Stomach smooth muscle (tissue), 2 donors: ENCODE data around the gene ATXN1.

ENCODE experiments used
- H3K27ac ChIP-seq: one replicate; pipeline ENCODE4 v1.7.0; 2013; ENCODE audit warnings: mild to moderate bottlenecking, low read length, inconsistent platforms
- H3K27me3 ChIP-seq, 2 donors: one replicate each; pipeline ENCODE4 v1.7.0; 2013; ENCODE audit warnings: low read length in 2 of 2; ENCODE audit not compliant: insufficient read depth in 2 of 2, control insufficient read depth in 1 of 2
- H3K36me3 ChIP-seq, 2 donors: one replicate each; pipeline ENCODE4 v1.7.0; 2013; ENCODE audit warnings: low read length in 2 of 2; ENCODE audit not compliant: control insufficient read depth in 2 of 2, insufficient read depth in 2 of 2
- H3K4me1 ChIP-seq: one replicate; pipeline ENCODE4 v1.7.0; 2013; ENCODE audit warnings: low read length; ENCODE audit not compliant: control insufficient read depth, insufficient read depth
- H3K4me3 ChIP-seq, 2 donors: one replicate each; pipeline ENCODE4 v1.7.0; 2013; ENCODE audit warnings: low read length in 2 of 2
- H3K9ac ChIP-seq, 2 donors: one replicate each; pipeline ENCODE4 v1.7.0; 2013; ENCODE audit warnings: low read length in 2 of 2, mild to moderate bottlenecking in 1 of 2
- H3K9me3 ChIP-seq, 2 donors: one replicate each; pipeline ENCODE4 v1.7.0; 2013; ENCODE audit warnings: low read length in 2 of 2; ENCODE audit not compliant: control insufficient read depth in 2 of 2
- donor health status: healthy.
- donor health status: Pancreatic carcinoma.

The ATXN1 gene

DNA sequence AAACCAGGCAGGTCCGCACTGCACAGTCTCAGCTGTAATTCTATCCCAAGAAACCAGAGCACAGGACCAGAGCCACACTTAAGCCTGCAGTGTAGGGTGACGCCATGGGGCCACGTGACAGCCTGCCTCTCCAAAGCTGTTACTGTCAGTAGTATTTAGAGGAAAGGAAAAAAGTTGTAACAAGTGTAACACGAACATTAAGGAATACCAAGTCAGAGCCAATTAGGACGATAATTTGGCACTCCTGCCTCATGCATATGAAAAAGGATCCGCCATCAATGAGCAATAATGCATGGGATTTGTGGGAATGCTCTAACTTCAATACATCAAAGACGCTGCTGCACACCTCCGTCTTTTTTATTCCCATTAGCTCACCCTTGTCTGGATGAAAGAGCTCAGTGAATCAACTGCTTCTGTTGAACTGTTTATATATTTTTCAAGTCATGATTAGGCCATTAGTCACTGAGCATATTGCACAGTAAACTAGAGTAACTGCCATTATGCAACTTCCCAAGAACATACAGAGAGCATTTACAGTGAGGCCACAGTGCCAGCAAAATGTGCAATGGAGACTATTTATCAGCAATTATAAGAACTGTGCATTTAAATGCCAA lies 79.9 kb downstream of the ATXN1 start:
- no peaks in the 10 kb centered on the region for H3K27me3 ChIP-seq
- H3K4me1 ChIP-seq = peaks cover 15% of the 10 kb centered on the region
- H3K36me3 ChIP-seq = no peaks in the 10 kb centered on the region
- H3K27ac ChIP-seq = peak overlapping the region; percentile 33
- no peak overlapping the region for H3K9ac ChIP-seq
- H3K9me3 ChIP-seq = no peaks in the 10 kb centered on the region
- H3K4me3 ChIP-seq = peak overlapping the region; percentile 15 to 30

- H3K9me3 ChIP-seq = no peaks in the 10 kb centered on the region
- H3K36me3 ChIP-seq = no peaks in the 10 kb centered on the region
- H3K4me3 ChIP-seq = no peak overlapping the region
- no peak overlapping the region for H3K27ac ChIP-seq
- no peak overlapping the region for H3K9ac ChIP-seq
- H3K27me3 ChIP-seq = no peaks in the 10 kb centered on the region
- peaks cover 15% of the 10 kb centered on the region for H3K4me1 ChIP-seq
Observed at GRCh38 chr6:16679050-16679449, 82.2 kb downstream of the ATXN1 start.

DNA sequence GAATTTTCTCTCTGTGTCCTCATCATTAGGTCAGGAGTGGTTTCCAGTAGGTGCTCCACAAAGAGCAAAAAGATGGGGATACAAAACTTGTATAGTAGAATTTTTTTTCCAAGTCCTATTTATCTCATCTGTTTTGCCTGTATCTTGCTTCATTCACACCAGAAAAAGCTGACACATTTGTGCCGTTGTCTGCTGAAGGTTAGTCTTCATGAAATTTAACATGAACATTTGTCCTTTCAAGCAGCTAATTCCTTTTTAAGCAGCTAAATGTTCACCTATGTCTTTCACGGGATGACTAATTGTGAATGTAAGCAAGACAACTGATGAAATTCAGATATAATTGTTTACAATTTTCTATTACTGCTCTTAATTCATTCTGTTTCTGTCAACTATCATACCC lies 83.8 kb downstream of the ATXN1 start:
- peaks cover 9% of the 10 kb centered on the region for H3K4me1 ChIP-seq
- no peaks in the 10 kb centered on the region for H3K27me3 ChIP-seq
- H3K27ac ChIP-seq = no peak overlapping the region
- H3K4me3 ChIP-seq = no peak overlapping the region
- no peaks in the 10 kb centered on the region for H3K9me3 ChIP-seq
- H3K9ac ChIP-seq = no peak overlapping the region
- no peaks in the 10 kb centered on the region for H3K36me3 ChIP-seq

DNA sequence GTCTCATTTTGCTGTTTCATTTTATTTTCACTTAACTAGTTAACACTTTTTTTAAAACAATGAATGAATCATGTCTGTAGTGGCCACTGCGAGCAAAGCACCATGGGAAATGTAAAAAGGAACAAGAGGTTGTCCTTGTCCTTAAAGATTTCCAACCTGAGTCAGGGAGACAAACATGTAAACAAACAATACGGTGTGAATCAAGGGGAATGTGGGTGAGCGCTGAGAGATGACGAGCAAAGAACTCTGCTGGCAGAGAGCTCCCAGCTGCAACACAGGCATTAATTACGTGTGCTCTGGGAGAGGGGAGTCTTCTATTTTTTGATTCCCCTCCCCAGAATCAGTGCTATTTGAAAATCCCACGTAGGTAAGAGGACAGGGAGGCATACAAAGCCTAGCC lies 84.3 kb downstream of the ATXN1 start:
- Histone ChIP-seq H3K4me1 (peaks cover 9% of the 10 kb centered on the region), H3K27ac (peak overlapping the region; percentile 3), H3K4me3 (peak overlapping the region; percentile 17 to 38)

GRCh38 chr6:16676376-16676775 lies 84.9 kb downstream of the ATXN1 start:
- Histone ChIP-seq H3K4me3 (no peak overlapping the region), H3K27ac (no peak overlapping the region), H3K9ac (no peak overlapping the region), H3K4me1 (peaks cover 4% of the 10 kb centered on the region), H3K27me3 (no peaks in the 10 kb centered on the region), H3K9me3 (no peaks in the 10 kb centered on the region), H3K36me3 (no peaks in the 10 kb centered on the region)

More for the DNA sequence above, 84.3 kb downstream of the ATXN1 start:
- H3K9ac ChIP-seq = no peak overlapping the region
- no peaks in the 10 kb centered on the region for H3K9me3 ChIP-seq
- H3K36me3 ChIP-seq = no peaks in the 10 kb centered on the region
- H3K27me3 ChIP-seq = no peaks in the 10 kb centered on the region

GRCh38 chr6:16674801-16675392 lies 86.4 kb downstream of the ATXN1 start:
- Histone ChIP-seq H3K4me1 (peaks cover 11% of the 10 kb centered on the region), H3K9me3 (no peaks in the 10 kb centered on the region)

DNA sequence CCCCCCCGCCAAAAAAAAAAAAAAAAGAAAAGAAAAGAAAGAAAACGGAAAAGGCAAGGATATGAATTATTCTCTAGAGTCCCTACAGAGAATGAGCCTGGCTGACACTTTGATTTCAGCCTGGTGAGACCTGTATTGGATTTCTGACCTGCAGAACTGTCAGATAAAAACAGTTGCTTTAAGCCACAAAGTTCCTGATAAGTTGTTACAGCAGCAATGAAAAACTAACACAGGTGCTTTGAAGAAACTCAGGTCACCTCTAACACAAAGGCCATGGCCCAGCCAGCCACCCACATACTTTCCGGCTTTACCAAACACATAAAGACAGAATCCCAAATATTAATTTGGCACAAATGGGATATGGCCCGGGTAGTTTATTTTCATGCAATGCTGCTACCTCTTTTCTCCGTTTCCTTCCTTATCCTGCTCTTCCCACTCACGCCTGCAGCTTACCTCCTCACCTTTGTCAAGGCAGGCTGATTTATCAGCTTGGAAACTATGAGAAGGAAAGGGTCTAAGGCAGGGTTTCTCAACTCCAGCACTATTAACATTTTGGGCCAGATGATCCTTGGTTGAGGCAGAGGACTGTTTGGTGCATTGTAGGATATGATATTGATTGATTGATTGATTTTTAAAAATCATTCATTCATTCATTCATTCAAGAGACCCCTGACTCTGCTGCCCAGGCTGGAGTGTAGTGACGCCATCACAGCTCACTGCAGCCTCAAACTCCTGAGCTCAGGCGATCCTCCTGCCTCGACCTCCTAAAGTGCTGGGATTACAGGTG lies 88.1 kb downstream of the ATXN1 start:
- no peak overlapping the region for H3K27ac ChIP-seq

More at GRCh38 chr6:16674801-16675392, 86.4 kb downstream of the ATXN1 start:
- H3K27me3 ChIP-seq = no peaks in the 10 kb centered on the region
- no peaks in the 10 kb centered on the region for H3K36me3 ChIP-seq
- no peak overlapping the region for H3K4me3 ChIP-seq
- H3K9ac ChIP-seq = no peak overlapping the region
- H3K27ac ChIP-seq = no peak overlapping the region

DNA sequence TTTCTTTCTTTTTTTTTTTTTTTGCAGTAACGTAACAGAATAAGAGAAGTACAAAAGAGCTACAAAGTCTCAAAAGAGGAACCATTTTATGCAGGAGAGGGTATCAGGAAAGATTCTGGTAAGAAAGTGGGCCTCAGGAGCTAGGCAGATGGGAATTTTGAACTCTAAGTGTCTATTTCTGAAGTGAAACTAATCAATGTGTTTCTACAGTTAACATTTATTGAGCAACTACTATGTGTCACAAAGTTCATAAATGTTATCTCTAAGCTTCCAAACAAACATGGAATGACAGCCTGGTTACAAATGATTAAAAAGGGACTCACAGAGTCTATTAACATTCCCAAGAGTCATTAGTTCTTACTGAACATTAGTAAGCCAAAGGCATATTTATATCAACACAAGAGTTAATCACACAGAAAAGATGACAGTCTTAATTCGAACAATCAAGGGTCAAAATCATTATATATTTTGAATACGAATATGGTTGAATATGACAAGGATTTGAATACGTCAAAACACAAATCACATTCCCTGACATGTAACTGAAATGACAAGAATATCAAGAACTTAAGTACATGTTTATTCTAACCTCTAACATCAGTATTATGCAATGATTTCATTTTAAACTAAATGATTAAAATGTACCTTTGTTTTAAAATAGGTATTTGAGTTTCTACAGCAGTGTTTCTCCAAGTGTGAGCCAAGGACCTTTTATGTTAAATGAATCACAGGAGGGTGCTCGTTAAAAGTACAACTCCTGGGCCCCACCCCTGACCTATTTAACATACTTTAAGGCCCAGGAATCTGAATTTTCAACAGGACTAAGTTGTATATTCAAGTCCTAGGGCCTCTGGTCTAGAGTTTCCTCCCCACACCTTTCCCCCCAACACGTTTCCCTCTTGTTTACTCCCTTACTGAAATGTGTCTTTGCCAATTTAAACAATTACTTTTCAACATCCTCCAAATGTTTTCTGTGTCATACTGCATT lies 89.7 kb downstream of the ATXN1 start:
- Histone ChIP-seq H3K4me3 (no peak overlapping the region), H3K36me3 (no peaks in the 10 kb centered on the region), H3K27me3 (no peaks in the 10 kb centered on the region), H3K4me1 (peaks cover 12% of the 10 kb centered on the region), H3K9me3 (no peaks in the 10 kb centered on the region), H3K27ac (no peak overlapping the region), H3K9ac (no peak overlapping the region)

More for the DNA sequence above, 88.1 kb downstream of the ATXN1 start:
- Histone ChIP-seq H3K4me3 (no peak overlapping the region), H3K36me3 (no peaks in the 10 kb centered on the region), H3K9me3 (no peaks in the 10 kb centered on the region), H3K27me3 (no peaks in the 10 kb centered on the region), H3K9ac (no peak overlapping the region), H3K4me1 (peaks cover 12% of the 10 kb centered on the region)

- Histone ChIP-seq H3K27me3 (no peaks in the 10 kb centered on the region), H3K4me3 (no peak overlapping the region), H3K27ac (no peak overlapping the region), H3K9ac (no peak overlapping the region), H3K36me3 (no peaks in the 10 kb centered on the region), H3K4me1 (peaks cover 12% of the 10 kb centered on the region), H3K9me3 (no peaks in the 10 kb centered on the region)
Observed at GRCh38 chr6:16670617-16671051, 90.6 kb downstream of the ATXN1 start.

DNA sequence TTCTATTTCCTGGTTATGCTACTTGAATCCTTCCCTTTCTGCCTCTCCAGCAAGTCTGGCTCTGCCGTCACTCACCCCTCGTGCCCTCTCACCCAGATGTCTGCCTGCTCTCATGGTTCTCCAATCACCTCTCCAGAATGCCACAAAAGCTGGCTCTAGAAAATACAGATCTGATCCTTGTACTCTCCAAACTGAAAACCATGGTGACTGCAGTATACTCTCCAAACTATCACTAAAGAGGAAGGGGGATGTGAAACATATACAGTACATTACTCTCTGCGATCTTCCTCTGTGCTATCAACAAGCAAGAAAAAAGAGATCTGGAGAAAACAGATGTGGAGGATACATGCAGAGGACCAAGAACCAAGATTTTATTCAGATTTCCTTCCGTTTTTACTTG lies 91.1 kb downstream of the ATXN1 start:
- Histone ChIP-seq H3K9me3 (no peaks in the 10 kb centered on the region), H3K4me1 (peaks cover 12% of the 10 kb centered on the region), H3K27ac (peak overlapping the region; percentile 0), H3K4me3 (no peak overlapping the region), H3K27me3 (no peaks in the 10 kb centered on the region), H3K36me3 (no peaks in the 10 kb centered on the region), H3K9ac (no peak overlapping the region)
